ENCODE results near the gene MYO7A.

Gene MYO7A

DNA sequence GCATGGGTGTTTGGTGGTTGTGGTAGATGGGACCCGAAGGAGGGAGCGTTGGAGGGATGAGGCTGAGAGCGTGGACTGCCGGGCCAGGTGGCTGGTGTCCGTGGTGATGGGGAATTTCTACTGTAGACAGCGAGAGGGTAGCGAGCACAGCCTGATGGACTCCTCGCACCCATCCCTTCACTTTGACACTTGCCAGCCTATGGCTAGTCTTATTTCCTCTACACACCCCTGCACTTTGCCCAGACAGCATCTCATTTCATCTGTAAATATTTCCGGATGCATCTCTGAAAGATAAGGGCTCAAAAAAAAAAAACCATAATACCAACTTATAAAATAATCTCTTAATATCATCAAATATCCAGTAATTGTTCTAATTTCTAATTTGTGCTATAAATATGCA is 19.6 kb upstream of the MYO7A start:
- no peak for TF ChIP-seq CTCF (IDR thresholded peaks at IDR 0.05; ENCODE audit: insufficient read depth, missing control alignments)
- DNase-seq (ENCODE audit: insufficient read length, low spot score) (no peak), FAIRE-seq (no peak)

DNA sequence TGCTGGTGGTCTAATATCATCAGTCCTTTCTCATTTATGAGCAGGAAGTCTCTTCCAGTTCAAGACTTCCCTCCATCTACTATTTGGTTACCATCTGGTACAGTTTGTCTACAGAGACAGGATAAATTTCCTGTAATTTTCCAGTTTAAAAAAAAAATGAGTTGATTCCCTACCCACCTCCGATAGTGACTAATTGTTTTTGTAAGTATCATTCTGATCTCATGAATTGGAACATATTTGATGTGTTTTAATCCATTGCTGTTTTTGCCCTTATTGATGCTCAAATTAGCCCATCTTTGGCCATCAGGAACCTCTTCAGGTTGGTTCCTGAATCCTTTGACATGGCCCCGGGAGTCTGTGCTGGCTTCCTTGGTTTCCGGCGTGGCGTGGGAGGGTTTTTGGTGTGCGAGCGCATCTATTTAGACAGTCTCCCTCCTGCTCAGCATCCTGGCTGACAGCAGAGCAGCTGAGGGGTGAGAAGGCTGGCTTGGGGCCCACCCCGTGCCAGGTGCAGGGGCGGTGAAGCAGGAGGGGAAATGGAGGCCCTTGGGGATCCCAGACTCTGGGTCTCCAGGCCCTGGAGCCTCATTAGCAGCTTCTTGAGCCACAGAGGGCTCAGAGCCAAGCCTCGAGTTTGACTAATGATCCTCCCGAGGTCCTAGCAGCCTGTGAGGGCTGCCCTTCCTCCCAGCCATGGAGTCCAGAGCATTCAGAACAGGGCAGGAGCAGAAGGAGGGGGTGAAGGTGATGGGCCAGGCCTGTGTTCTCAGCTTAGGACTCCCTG is 18.6 kb upstream of the MYO7A start:
- TF ChIP-seq CTCF (IDR thresholded peaks at IDR 0.05; ENCODE audit: insufficient read depth, missing control alignments), result no peak
- no peak for FAIRE-seq

GRCh38 chr11:77110836-77111235 is 17.2 kb upstream of the MYO7A start:
- TF ChIP-seq CTCF (IDR thresholded peaks at IDR 0.05; ENCODE audit: insufficient read depth, missing control alignments), result no peak
- FAIRE-seq, result no peak
- no peak for DNase-seq (ENCODE audit: insufficient read length, low spot score)

More for the DNA sequence above, 18.6 kb upstream of the MYO7A start:
- DNase-seq (ENCODE audit: insufficient read length, low spot score), result no peak

GRCh38 chr11:77111277-77111676 is 16.8 kb upstream of the MYO7A start:
- DNase-seq (ENCODE audit: insufficient read length, low spot score), result no peak
- TF ChIP-seq CTCF (IDR thresholded peaks at IDR 0.05; ENCODE audit: insufficient read depth, missing control alignments), result no peak
- FAIRE-seq, result no peak

DNA sequence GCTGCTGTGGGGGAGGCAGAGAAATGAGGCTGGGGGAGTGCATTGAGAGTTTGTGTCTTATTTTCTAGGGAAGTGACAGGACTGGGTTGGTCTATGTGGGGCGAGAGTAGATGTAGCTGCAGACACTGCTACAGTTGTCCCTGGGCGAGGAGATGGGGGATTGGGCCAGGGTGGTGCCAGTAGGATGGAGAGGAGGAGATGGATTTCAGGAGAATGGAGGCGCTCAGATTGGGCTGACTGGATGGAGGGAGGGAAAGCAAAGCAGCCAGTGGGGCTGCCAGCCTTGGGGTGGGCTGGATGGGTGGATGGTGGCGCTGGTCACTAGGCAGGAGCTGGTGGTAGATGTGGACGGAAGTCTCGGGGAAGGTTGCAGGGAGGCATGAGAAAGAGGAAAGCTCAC is 16.1 kb upstream of the MYO7A start:
- no peak for DNase-seq (ENCODE audit: insufficient read length, low spot score)
- no peak for FAIRE-seq
- TF ChIP-seq CTCF (IDR thresholded peaks at IDR 0.05; ENCODE audit: insufficient read depth, missing control alignments), result no peak

GRCh38 chr11:77112641-77113381 is 15.2 kb upstream of the MYO7A start:
- DNase-seq (ENCODE audit: insufficient read length, low spot score), result no peak
- TF ChIP-seq CTCF (IDR thresholded peaks at IDR 0.05; ENCODE audit: insufficient read depth, missing control alignments), result no peak
- FAIRE-seq, result no peak

Data from D721Med (cell line).